ENCODE measurements around the gene OR10K1.
"Not testable (repeated sequence)": the region's sequence is repeated elsewhere in the genome, so short reads cannot be mapped to it uniquely, and the experiment has no call there.

OR10K1 gene

GRCh38 chr1:158461534-158461933, at the start of gene OR10K1:
Gene OR10K1, plus strand, starts transcription at chr1:158461834. Its CDS starts 3,728 bp downstream, at chr1:158465562.
- no peak for DNase-seq

- DNase-seq = no peak
These were observed 46.8 kb upstream of the OR10K1 start for GRCh38 chr1:158414651-158415345.

GRCh38 chr1:158417586-158417985, 44.0 kb upstream of the OR10K1 start:
- no peak for DNase-seq

GRCh38 chr1:158422212-158422611, 39.4 kb upstream of the OR10K1 start:
- no peak for DNase-seq

- no peak for DNase-seq
These were observed 36.6 kb upstream of the OR10K1 start for GRCh38 chr1:158425027-158425426.

GRCh38 chr1:158426137-158426536, 35.5 kb upstream of the OR10K1 start, which contains the start of gene OR10K2:
Gene OR10K2, minus strand, starts transcription at chr1:158426237. Its CDS starts 5,371 bp downstream, at chr1:158420866.
- no peak for DNase-seq

GRCh38 chr1:158430163-158430562, 31.5 kb upstream of the OR10K1 start:
- DNase-seq = not testable (repeated sequence)

- DNase-seq = no peak
These were observed 26.9 kb upstream of the OR10K1 start for GRCh38 chr1:158434741-158435140.

GRCh38 chr1:158445376-158445775, 16.3 kb upstream of the OR10K1 start:
- DNase-seq = no peak

- DNase-seq = no peak
These were observed 7.1 kb upstream of the OR10K1 start for GRCh38 chr1:158454537-158454936.

GRCh38 chr1:158457246-158457645, 4.4 kb upstream of the OR10K1 start:
- DNase-seq = no peak

- DNase-seq = no peak
These were observed 3.4 kb upstream of the OR10K1 start for GRCh38 chr1:158458263-158458662.

GRCh38 chr1:158471920-158472319, 10.3 kb downstream of the OR10K1 start, which contains the start of gene OR10R2:
Gene OR10R2, plus strand, starts transcription at chr1:158472220. Its CDS starts 106 bp downstream, at chr1:158472326.
- DNase-seq = no peak

- DNase-seq = no peak
These were observed 23.8 kb downstream of the OR10K1 start for GRCh38 chr1:158485455-158485854.

- DNase-seq = no peak
These were observed 29.7 kb downstream of the OR10K1 start for GRCh38 chr1:158491316-158491715.

- DNase-seq = no peak
These were observed 31.4 kb downstream of the OR10K1 start for GRCh38 chr1:158493054-158493453.

- DNase-seq = no peak
These were observed 33.2 kb downstream of the OR10K1 start for GRCh38 chr1:158494796-158495195.

- no peak for DNase-seq
These were observed 34.7 kb downstream of the OR10K1 start for GRCh38 chr1:158496374-158496773.

- DNase-seq = no peak
These were observed 44.8 kb downstream of the OR10K1 start for GRCh38 chr1:158506369-158506987.

GRCh38 chr1:158507511-158507910, 45.9 kb downstream of the OR10K1 start:
- no peak for DNase-seq

GRCh38 chr1:158509471-158510156, 48.0 kb downstream of the OR10K1 start:
- DNase-seq = no peak

- DNase-seq = no peak
These were observed 55.3 kb downstream of the OR10K1 start for GRCh38 chr1:158516966-158517365.
